Hematopoietic multipotent progenitor cell treated with erythropoietin and hydrocortisone succinate and interleukin-3 and kit ligand, for 8 days (in vitro differentiated cells): ENCODE results near the gene ANKRD33.

ENCODE experiments used
- DNase-seq: peaks from one replicate; pipeline ENCODE4 v3.0.0-alpha.2; 2015

ANKRD33 gene

GRCh38 chr12:51862947-51863346 lies 25.0 kb upstream of the ANKRD33 start:
- DNase-seq: no peak

- no peak for DNase-seq
Measured at GRCh38 chr12:51863363-51863932, 24.5 kb upstream of the ANKRD33 start.

- no peak for DNase-seq
Measured at GRCh38 chr12:51863933-51864832, 23.7 kb upstream of the ANKRD33 start.

GRCh38 chr12:51864833-51865670 lies 22.9 kb upstream of the ANKRD33 start:
- DNase-seq: no peak

GRCh38 chr12:51865757-51866270 lies 22.1 kb upstream of the ANKRD33 start:
- no peak for DNase-seq

GRCh38 chr12:51866324-51866723 lies 21.6 kb upstream of the ANKRD33 start:
- DNase-seq: no peak

GRCh38 chr12:51866762-51867161 lies 21.1 kb upstream of the ANKRD33 start:
- no peak for DNase-seq

- no peak for DNase-seq
Measured at GRCh38 chr12:51867371-51867770, 20.5 kb upstream of the ANKRD33 start.

GRCh38 chr12:51867796-51868428 lies 20.0 kb upstream of the ANKRD33 start:
- no peak for DNase-seq

- DNase-seq: no peak
Measured at GRCh38 chr12:51868821-51869495, 18.9 kb upstream of the ANKRD33 start.

- no peak for DNase-seq
Measured at GRCh38 chr12:51869496-51869865, 18.4 kb upstream of the ANKRD33 start.

- DNase-seq: no peak
Measured at GRCh38 chr12:51869931-51870330, 18.0 kb upstream of the ANKRD33 start.

GRCh38 chr12:51870504-51870903 lies 17.4 kb upstream of the ANKRD33 start:
- no peak for DNase-seq

GRCh38 chr12:51871126-51871525 lies 16.8 kb upstream of the ANKRD33 start:
- no peak for DNase-seq

- DNase-seq: no peak
Measured at GRCh38 chr12:51871918-51872688, 15.8 kb upstream of the ANKRD33 start.

GRCh38 chr12:51872689-51872981 lies 15.3 kb upstream of the ANKRD33 start:
- no peak for DNase-seq

- DNase-seq: no peak
Measured at GRCh38 chr12:51873251-51873994, 14.5 kb upstream of the ANKRD33 start.

GRCh38 chr12:51874000-51874399 lies 13.9 kb upstream of the ANKRD33 start:
- DNase-seq: no peak

- DNase-seq: no peak
Measured at GRCh38 chr12:51874486-51874885, 13.4 kb upstream of the ANKRD33 start.

- no peak for DNase-seq
Measured at GRCh38 chr12:51879102-51879501, 8.8 kb upstream of the ANKRD33 start.

GRCh38 chr12:51883295-51883694 lies 4.6 kb upstream of the ANKRD33 start:
- no peak for DNase-seq
